ENCODE measurements around the gene MLN.

Gene MLN

DNA sequence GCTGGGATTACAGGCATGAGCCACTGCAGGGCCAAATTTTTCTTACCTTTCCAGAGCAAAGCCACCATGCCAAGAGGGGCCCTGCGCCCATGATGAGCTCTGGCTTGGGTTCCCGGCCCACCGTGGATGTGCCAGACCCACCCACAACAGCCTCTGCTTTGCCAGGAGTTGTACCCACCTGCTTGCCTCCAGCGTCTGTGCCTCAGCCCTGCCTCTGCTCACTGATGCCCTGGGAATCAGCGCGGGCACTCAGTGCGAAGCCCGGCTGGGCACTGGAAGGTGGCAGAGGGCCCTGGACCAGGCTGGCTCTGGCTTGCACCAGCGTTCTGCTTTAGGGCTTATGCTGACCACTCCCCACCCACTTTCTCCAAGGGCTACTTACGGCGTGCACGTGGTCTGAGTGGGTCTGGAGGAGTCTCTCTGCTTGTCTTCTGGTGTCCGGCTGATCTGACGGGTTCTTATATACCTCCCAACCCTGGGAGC, at the start of gene MLN:
Gene MLN (minus strand): TSS at position 433 of the 483 bp plus-strand sequence. CDS start 2,840 bp downstream, outside the sequence.
- H3K27me3 ChIP-seq (ENCODE audit: insufficient read depth, low read length), result no peaks in the 10 kb centered on the region
- H3K27ac ChIP-seq (ENCODE audit: low read depth, low read length, poor library complexity, severe bottlenecking), result no peak within 1 kb of the TSS
- no peaks in the 10 kb centered on the region for H3K79me2 ChIP-seq (ENCODE audit: insufficient read depth, low read length)
- no peak within 1 kb of the TSS for H2AFZ ChIP-seq (ENCODE audit: low read length)
- H3K4me1 ChIP-seq (ENCODE audit: insufficient read depth, low read length, severe bottlenecking), result no peaks in the 10 kb centered on the region
- H3K4me2 ChIP-seq (ENCODE audit: low read length), result no peak within 1 kb of the TSS
- H3K9ac ChIP-seq (ENCODE audit: low read length), result no peak within 1 kb of the TSS
- no peaks in the 10 kb centered on the region for H3K36me3 ChIP-seq (ENCODE audit: insufficient read depth, low read length)
- no peaks in the 10 kb centered on the region for H3F3A ChIP-seq (ENCODE audit: insufficient read depth, low read length)
- H3K4me3 ChIP-seq (ENCODE audit: low read depth, low read length, poor library complexity, severe bottlenecking), result no peak within 1 kb of the TSS
- no peaks in the 10 kb centered on the region for H3K9me2 ChIP-seq (ENCODE audit: low read depth, low read length)
- H3K9me3 ChIP-seq (ENCODE audit: low read length), result no peaks in the 10 kb centered on the region
- no peaks in the 10 kb centered on the region for H4K20me1 ChIP-seq (ENCODE audit: insufficient read depth, low read length)
- TF ChIP-seq EZH2 (IDR thresholded peaks at IDR 0.05; ENCODE audit: borderline replicate concordance, low read length) (no peak), CTCF (IDR thresholded peaks at IDR 0.05; ENCODE audit: low read length) (no peak)

GRCh38 chr6:33853026-33853425, 49.2 kb upstream of the MLN start:
- Histone ChIP-seq H3K9me3 (ENCODE audit: low read length) (no peaks in the 10 kb centered on the region), H3K27ac (ENCODE audit: low read depth, low read length, poor library complexity, severe bottlenecking) (no peak overlapping the region), H3K4me3 (ENCODE audit: low read depth, low read length, poor library complexity, severe bottlenecking) (no peak overlapping the region), H3K4me2 (ENCODE audit: low read length) (no peak overlapping the region), H3K9ac (ENCODE audit: low read length) (no peak overlapping the region), H3K9me2 (ENCODE audit: low read depth, low read length) (no peaks in the 10 kb centered on the region), H3K36me3 (ENCODE audit: insufficient read depth, low read length) (no peaks in the 10 kb centered on the region), H3F3A (ENCODE audit: insufficient read depth, low read length) (no peaks in the 10 kb centered on the region), H3K27me3 (ENCODE audit: insufficient read depth, low read length) (peaks cover 4% of the 10 kb centered on the region; the same call in 1 of the 2 replicates), H2AFZ (ENCODE audit: low read length) (no peak overlapping the region), H3K79me2 (ENCODE audit: insufficient read depth, low read length) (no peaks in the 10 kb centered on the region), H4K20me1 (ENCODE audit: insufficient read depth, low read length) (no peaks in the 10 kb centered on the region), H3K4me1 (ENCODE audit: insufficient read depth, low read length, severe bottlenecking) (no peaks in the 10 kb centered on the region)
- TF ChIP-seq EZH2 (IDR thresholded peaks at IDR 0.05; ENCODE audit: borderline replicate concordance, low read length), result no peak
- no peak for TF ChIP-seq CTCF (IDR thresholded peaks at IDR 0.05; ENCODE audit: low read length)

DNA sequence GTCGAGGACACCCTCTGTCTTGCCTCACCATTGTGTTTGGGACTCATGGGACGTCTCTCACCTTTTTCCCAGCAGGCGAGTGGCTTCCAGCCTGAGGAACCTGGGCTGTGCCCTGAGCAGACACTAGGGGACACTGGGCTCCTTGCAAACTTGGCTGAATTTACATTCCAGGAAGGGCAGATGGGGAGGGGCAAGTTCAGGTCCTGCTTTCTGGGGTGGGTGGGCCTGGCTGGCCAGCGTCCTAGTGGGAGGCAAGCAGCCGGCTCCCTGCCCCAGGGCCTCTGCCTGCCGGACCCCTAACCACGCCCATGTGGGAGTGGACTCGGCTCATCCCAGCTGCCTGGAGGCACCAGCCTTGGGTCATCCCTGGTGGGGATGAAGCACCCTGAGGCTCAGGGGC, 48.2 kb upstream of the MLN start:
- Histone ChIP-seq H3K79me2 (ENCODE audit: insufficient read depth, low read length) (no peaks in the 10 kb centered on the region), H3K9ac (ENCODE audit: low read length) (no peak overlapping the region), H3K4me1 (ENCODE audit: insufficient read depth, low read length, severe bottlenecking) (no peaks in the 10 kb centered on the region), H3K9me2 (ENCODE audit: low read depth, low read length) (no peaks in the 10 kb centered on the region), H3K4me2 (ENCODE audit: low read length) (no peak overlapping the region), H2AFZ (ENCODE audit: low read length) (no peak overlapping the region), H3K27ac (ENCODE audit: low read depth, low read length, poor library complexity, severe bottlenecking) (no peak overlapping the region), H4K20me1 (ENCODE audit: insufficient read depth, low read length) (no peaks in the 10 kb centered on the region), H3K36me3 (ENCODE audit: insufficient read depth, low read length) (no peaks in the 10 kb centered on the region), H3K9me3 (ENCODE audit: low read length) (no peaks in the 10 kb centered on the region), H3F3A (ENCODE audit: insufficient read depth, low read length) (no peaks in the 10 kb centered on the region), H3K4me3 (ENCODE audit: low read depth, low read length, poor library complexity, severe bottlenecking) (no peak overlapping the region), H3K27me3 (ENCODE audit: insufficient read depth, low read length) (peaks cover 4% of the 10 kb centered on the region; the same call in 1 of the 2 replicates)
- TF ChIP-seq CTCF (IDR thresholded peaks at IDR 0.05; ENCODE audit: low read length), result no peak
- TF ChIP-seq EZH2 (IDR thresholded peaks at IDR 0.05; ENCODE audit: borderline replicate concordance, low read length), result no peak
